HepG2 (cell line): ENCODE results near the gene CHN2. TPM values are rescaled to one million over a fixed set of nuclear protein-coding genes. Genes with fewer than 3 reads are reported as not detected.
A peak's percentile ranks its signal among the peaks of the same experiment; 100 is the strongest.

Source experiments
- AGO1 ChIP-seq: fragments of 200-400 bp; formaldehyde crosslinking; IDR thresholded peaks from 2 replicates; pipeline ENCODE4 v1.6.1; 2017; ENCODE audit warnings: mild to moderate bottlenecking, low read depth, low read length, moderate library complexity; ENCODE audit not compliant: poor library complexity, severe bottlenecking
- CREB1 ChIP-seq, 2 experiments: fragments of 450-650 bp in 1 of 2; IDR thresholded peaks; 2 replicates each; pipeline ENCODE4 v1.6.1; 2016 to 2017; ENCODE audit warnings: control low read depth in 1 of 2, mild to moderate bottlenecking in 1 of 2, missing compliant biosample characterization in 1 of 2, missing genetic modification characterization in 1 of 2
- HDAC2 ChIP-seq: sonication (generic); formaldehyde crosslinking; IDR thresholded peaks from 2 replicates; pipeline ENCODE4 v1.4.0; 2020; ENCODE audit warnings: missing genetic modification reagents
- HMGXB3 ChIP-seq: sonication (generic); formaldehyde crosslinking; IDR thresholded peaks from 2 replicates; pipeline ENCODE4 v1.4.0; 2020; ENCODE audit warnings: missing genetic modification reagents, borderline replicate concordance
- HOXA5 ChIP-seq: sonication (generic); formaldehyde crosslinking; IDR thresholded peaks from 2 replicates; pipeline ENCODE4 v1.4.0; 2020; ENCODE audit warnings: missing genetic modification reagents
- IRF9 ChIP-seq: sonication (generic); formaldehyde crosslinking; IDR thresholded peaks from 2 replicates; pipeline ENCODE4 v1.8.0; 2022; ENCODE audit warnings: missing genetic modification reagents, mild to moderate bottlenecking, borderline replicate concordance
- MED13 ChIP-seq: sonication (generic); formaldehyde crosslinking; IDR thresholded peaks from 2 replicates; pipeline ENCODE4 v1.5.0; 2020; ENCODE audit warnings: missing genetic modification reagents
- MIXL1 ChIP-seq: IDR thresholded peaks from 2 replicates; pipeline ENCODE4 v1.6.1; 2016
- NR2F1 ChIP-seq, 2 experiments: fragments of 450-650 bp in 1 of 2; formaldehyde crosslinking in 1 of 2; IDR thresholded peaks; 2 replicates each; pipeline versions ENCODE4 v1.5.0 to v1.6.1; 2016 to 2020; ENCODE audit warnings: mild to moderate bottlenecking in 1 of 2, missing compliant biosample characterization in 1 of 2, missing genetic modification reagents in 1 of 2, moderate library complexity in 1 of 2
- RNF219 ChIP-seq: sonication (generic); formaldehyde crosslinking; IDR thresholded peaks from 2 replicates; pipeline ENCODE4 v1.5.0; 2020; ENCODE audit warnings: mild to moderate bottlenecking, missing genetic modification reagents
- SAP130 ChIP-seq: IDR thresholded peaks from 2 replicates; pipeline ENCODE4 v1.6.1; 2016; ENCODE audit warnings: low read depth
- TGIF2 ChIP-seq: IDR thresholded peaks from 2 replicates; pipeline ENCODE4 v1.6.1; 2016; ENCODE audit warnings: control low read depth, missing compliant biosample characterization
- ZBTB10 ChIP-seq: sonication (generic); formaldehyde crosslinking; IDR thresholded peaks from 2 replicates; pipeline ENCODE4 v1.4.0; 2020; ENCODE audit warnings: missing genetic modification reagents, borderline replicate concordance
- ZBTB8A ChIP-seq: sonication (generic); formaldehyde crosslinking; IDR thresholded peaks from 2 replicates; pipeline ENCODE4 v1.4.0; 2020; ENCODE audit warnings: mild to moderate bottlenecking, low read depth, missing genetic modification reagents, borderline replicate concordance
- ZNF737 ChIP-seq: sonication (generic); formaldehyde crosslinking; IDR thresholded peaks from 2 replicates; pipeline ENCODE4 v1.5.0; 2020; ENCODE audit warnings: missing genetic modification reagents, mild to moderate bottlenecking, borderline replicate concordance
- polyA plus RNA-seq, 8 experiments: library from polyadenylated mRNA; depleted of rRNA in 3 of 8; stranded (reverse) in 7 of 8; unstranded in 1 of 8; fragments of >200 nt; fragmentation: Illumina TruSeq in 4 of 8; extraction: Trizol in 4 of 8; gene quantifications; 2 replicates each; pipeline versions ENCODE4 v1.2.1 to v1.2.3, GENCODE V29; 2011 to 2016; ENCODE audit warnings: low read depth in 4 of 8, missing spikeins in 1 of 8, mixed read lengths in 1 of 8; ENCODE audit not compliant: insufficient read depth in 1 of 8
- total RNA-seq, 5 experiments: library from RNA; depleted of rRNA; stranded (reverse); fragments of >200 nt; fragmentation: Illumina TruSeq; extraction: Trizol; gene quantifications; 2 replicates each; pipeline ENCODE4 v1.2.3, GENCODE V29; 2016; ENCODE audit warnings: low read depth in 1 of 5
- TF ChIP-seq, protein P1 (sequence below): sonication (generic); formaldehyde crosslinking; IDR thresholded peaks from 2 replicates; pipeline ENCODE4 v1.5.0; 2020; ENCODE audit warnings: mild to moderate bottlenecking, missing genetic modification reagents

CHN2 gene
- total and polyA plus RNA-seq, 2 of the 13 experiments (the other 11 are each of a cell fraction or from before 2014, with no cell fraction given): 23.5 to 30.5 TPM

DNA sequence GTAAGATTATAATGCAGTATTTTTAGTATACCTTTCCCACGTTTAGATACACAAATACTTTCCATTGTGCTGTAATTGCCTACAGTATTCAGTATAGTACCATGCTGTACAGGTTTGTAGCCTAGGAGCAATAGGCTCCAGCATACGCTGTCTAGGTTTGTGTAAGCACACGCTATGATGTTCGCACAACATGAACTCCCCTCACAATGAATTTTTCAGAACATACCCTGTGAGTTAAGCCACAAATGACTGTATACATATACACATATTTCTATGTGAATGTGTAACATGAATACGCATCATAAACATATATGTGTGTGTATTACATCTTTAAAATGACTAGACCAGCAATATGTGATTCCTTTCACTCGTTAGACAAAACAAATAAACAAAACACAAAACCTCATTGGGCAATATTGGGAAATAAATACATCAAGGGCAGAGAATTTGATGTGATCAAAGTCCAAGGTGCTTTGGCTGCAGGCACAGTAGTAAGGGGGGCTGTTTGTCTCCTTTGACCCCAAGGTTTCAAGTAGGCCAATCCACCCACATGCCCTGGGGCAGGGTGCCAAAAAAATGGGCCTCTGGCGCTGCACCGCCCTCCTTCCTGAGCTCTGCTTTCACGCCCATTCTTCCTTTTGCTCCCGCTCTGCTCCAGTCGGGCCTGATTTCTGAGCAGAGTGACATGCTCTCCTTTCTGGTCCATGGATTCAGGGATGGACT lies 33.9 kb downstream of the CHN2 start (continued):
- TF ChIP-seq HOXA5 (CRISPR knock-in tag): peak; percentile 54; the same call in 1 of the 2 replicates
- TF ChIP-seq MIXL1: 0 out of 2 replicates have a peak, but pooled peaks have one; percentile 54
- TF ChIP-seq ZBTB8A (CRISPR knock-in tag): no peak
- TF ChIP-seq CREB1 (IDR thresholded peaks at IDR 0.05): no peak
- peak; percentile 75 for TF ChIP-seq CREB1 (CRISPR knock-in tag; IDR thresholded peaks at IDR 0.05)
- TF ChIP-seq IRF9 (CRISPR knock-in tag): 0 out of 2 replicates have a peak, but pooled peaks have one; percentile 35
- no peak for TF ChIP-seq HMGXB3 (CRISPR knock-in tag)
- TF ChIP-seq MED13 (CRISPR knock-in tag): no peak
- TF ChIP-seq, protein P1, sequence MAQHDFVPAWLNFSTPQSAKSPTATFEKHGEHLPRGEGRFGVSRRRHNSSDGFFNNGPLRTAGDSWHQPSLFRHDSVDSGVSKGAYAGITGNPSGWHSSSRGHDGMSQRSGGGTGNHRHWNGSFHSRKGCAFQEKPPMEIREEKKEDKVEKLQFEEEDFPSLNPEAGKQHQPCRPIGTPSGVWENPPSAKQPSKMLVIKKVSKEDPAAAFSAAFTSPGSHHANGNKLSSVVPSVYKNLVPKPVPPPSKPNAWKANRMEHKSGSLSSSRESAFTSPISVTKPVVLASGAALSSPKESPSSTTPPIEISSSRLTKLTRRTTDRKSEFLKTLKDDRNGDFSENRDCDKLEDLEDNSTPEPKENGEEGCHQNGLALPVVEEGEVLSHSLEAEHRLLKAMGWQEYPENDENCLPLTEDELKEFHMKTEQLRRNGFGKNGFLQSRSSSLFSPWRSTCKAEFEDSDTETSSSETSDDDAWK: no peak
- TF ChIP-seq ZNF737 (CRISPR knock-in tag): no peak
- peak; percentile 76; the same call in 1 of the 2 replicates for TF ChIP-seq RNF219 (CRISPR knock-in tag)
- TF ChIP-seq AGO1: no peak
- TF ChIP-seq SAP130 (CRISPR knock-in tag): peak; percentile 76
- TF ChIP-seq ZBTB10 (CRISPR knock-in tag): 0 out of 2 replicates have a peak, but pooled peaks have one; percentile 22
- no peak for TF ChIP-seq TGIF2 (CRISPR knock-in tag)
- peak; percentile 92 to 95 for TF ChIP-seq NR2F1 (CRISPR knock-in tag; IDR thresholded peaks at IDR 0.05)
- peak; percentile 86 for TF ChIP-seq HDAC2 (CRISPR knock-in tag)
